ENCODE measurements around the gene PCDH12. TPM values are rescaled to one million over a fixed set of nuclear protein-coding genes. Genes with fewer than 3 reads are reported as not detected.

Gene PCDH12
- total RNA-seq, 1 donor from 2014 or later: not detected

GRCh38 chr5:141941779-141942178 lies 16.2 kb downstream of the PCDH12 start:
- DNase-seq (ENCODE audit: low spot score): no peak
- H3K4me1 ChIP-seq: peaks cover 8% of the 10 kb centered on the region
- H2AFZ ChIP-seq (replicated peaks): no peak overlapping the region
- H4K20me1 ChIP-seq (ENCODE audit: low read depth): no peaks in the 10 kb centered on the region
- H3K27ac ChIP-seq: no peak overlapping the region
- peaks cover 3% of the 10 kb centered on the region for H3F3A ChIP-seq (ENCODE audit: low read depth)
- Mint-ChIP-seq H3K36me3 (peaks cover 3% of the 10 kb centered on the region), H3K27ac (no peak overlapping the region), H3K4me1 (peaks cover 8% of the 10 kb centered on the region), H3K4me3 (no peak overlapping the region), H3K27me3 (ENCODE audit: insufficient read depth, low read depth) (no peaks in the 10 kb centered on the region), H3K9me3 (no peaks in the 10 kb centered on the region)
- no peak overlapping the region for H3K9ac ChIP-seq
- H3K4me3 ChIP-seq: no peak overlapping the region
- H3K79me2 ChIP-seq (ENCODE audit: low read depth): no peaks in the 10 kb centered on the region
- no peaks in the 10 kb centered on the region for H3K27me3 ChIP-seq
- no peak for TF ChIP-seq EZH2 (IDR thresholded peaks at IDR 0.05)
- no peak for TF ChIP-seq CTCF (IDR thresholded peaks at IDR 0.05)
- TF ChIP-seq EZH2phosphoT487 (IDR thresholded peaks at IDR 0.05): no peak
- no peaks in the 10 kb centered on the region for H3K36me3 ChIP-seq
- H3K9me3 ChIP-seq (ENCODE audit: low read depth): no peaks in the 10 kb centered on the region
- H3K4me2 ChIP-seq: no peak overlapping the region

DNA sequence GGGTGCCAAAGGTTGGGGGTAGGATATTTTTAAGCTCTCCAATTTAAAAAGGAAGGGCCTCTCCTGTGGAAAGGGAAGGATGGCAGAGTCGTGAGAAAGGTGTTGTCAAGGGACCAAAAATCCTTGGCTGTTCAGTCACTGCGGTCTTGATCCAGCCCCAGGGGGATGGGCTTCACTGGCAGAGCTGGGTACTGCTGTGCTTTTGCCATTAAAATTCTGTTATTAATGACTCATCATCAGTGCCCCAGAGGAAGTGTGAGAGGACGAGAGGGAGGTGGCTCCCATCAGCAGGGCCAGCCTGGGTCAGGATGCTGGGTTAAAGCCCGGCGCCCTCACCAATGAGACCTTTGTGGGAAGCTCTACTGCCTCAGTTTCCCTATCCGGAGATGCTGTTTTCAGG lies 16.7 kb downstream of the PCDH12 start:
- Mint-ChIP-seq H3K9me3 (no peaks in the 10 kb centered on the region), H3K4me3 (no peak overlapping the region), H3K4me1 (peaks cover 6% of the 10 kb centered on the region), H3K36me3 (peaks cover 3% of the 10 kb centered on the region), H3K27ac (peak overlapping the region; percentile 29), H3K27me3 (ENCODE audit: insufficient read depth, low read depth) (no peaks in the 10 kb centered on the region)
- no peaks in the 10 kb centered on the region for H3K27me3 ChIP-seq
- H3K9ac ChIP-seq: no peak overlapping the region
- no peaks in the 10 kb centered on the region for H4K20me1 ChIP-seq (ENCODE audit: low read depth)
- no peaks in the 10 kb centered on the region for H3K36me3 ChIP-seq
- no peak overlapping the region for H3K4me3 ChIP-seq
- H3K9me3 ChIP-seq (ENCODE audit: low read depth): no peaks in the 10 kb centered on the region
- H3K4me1 ChIP-seq: peaks cover 8% of the 10 kb centered on the region
- TF ChIP-seq EZH2phosphoT487 (IDR thresholded peaks at IDR 0.05) (no peak), EZH2 (IDR thresholded peaks at IDR 0.05) (no peak), CTCF (IDR thresholded peaks at IDR 0.05) (no peak)
- no peak overlapping the region for H3K4me2 ChIP-seq
- H3F3A ChIP-seq (ENCODE audit: low read depth): peaks cover 3% of the 10 kb centered on the region
- no peak for DNase-seq (ENCODE audit: low spot score)
- H2AFZ ChIP-seq (replicated peaks): no peak overlapping the region
- H3K79me2 ChIP-seq (ENCODE audit: low read depth): no peaks in the 10 kb centered on the region
- no peak overlapping the region for H3K27ac ChIP-seq

GRCh38 chr5:141940695-141941271 lies 17.2 kb downstream of the PCDH12 start:
- Histone ChIP-seq H4K20me1 (ENCODE audit: low read depth) (no peaks in the 10 kb centered on the region), H3K9ac (no peak overlapping the region), H3K36me3 (no peaks in the 10 kb centered on the region), H2AFZ (replicated peaks) (no peak overlapping the region), H3F3A (ENCODE audit: low read depth) (peaks cover 3% of the 10 kb centered on the region), H3K79me2 (ENCODE audit: low read depth) (no peaks in the 10 kb centered on the region), H3K9me3 (ENCODE audit: low read depth) (no peaks in the 10 kb centered on the region), H3K4me3 (no peak overlapping the region), H3K4me2 (no peak overlapping the region), H3K27ac (no peak overlapping the region), H3K27me3 (no peaks in the 10 kb centered on the region), H3K4me1 (peaks cover 7% of the 10 kb centered on the region)
- Mint-ChIP-seq H3K4me1 (peaks cover 6% of the 10 kb centered on the region), H3K27me3 (ENCODE audit: insufficient read depth, low read depth) (no peaks in the 10 kb centered on the region), H3K36me3 (peaks cover 6% of the 10 kb centered on the region), H3K9me3 (no peaks in the 10 kb centered on the region), H3K4me3 (no peak overlapping the region), H3K27ac (peak overlapping the region; percentile 65)
- no peak for DNase-seq (ENCODE audit: low spot score)
- no peak for TF ChIP-seq CTCF (IDR thresholded peaks at IDR 0.05)
- no peak for TF ChIP-seq EZH2 (IDR thresholded peaks at IDR 0.05)
- no peak for TF ChIP-seq EZH2phosphoT487 (IDR thresholded peaks at IDR 0.05)

Measured in neural progenitor cell (in vitro differentiated cells).